ENCODE measurements around the gene SPAG5. TPM values are rescaled to one million over a fixed set of nuclear protein-coding genes. Genes with fewer than 3 reads are reported as not detected.

The SPAG5 gene
- total RNA-seq, 1 experiment from 2014 or later: 38.1 TPM

DNA sequence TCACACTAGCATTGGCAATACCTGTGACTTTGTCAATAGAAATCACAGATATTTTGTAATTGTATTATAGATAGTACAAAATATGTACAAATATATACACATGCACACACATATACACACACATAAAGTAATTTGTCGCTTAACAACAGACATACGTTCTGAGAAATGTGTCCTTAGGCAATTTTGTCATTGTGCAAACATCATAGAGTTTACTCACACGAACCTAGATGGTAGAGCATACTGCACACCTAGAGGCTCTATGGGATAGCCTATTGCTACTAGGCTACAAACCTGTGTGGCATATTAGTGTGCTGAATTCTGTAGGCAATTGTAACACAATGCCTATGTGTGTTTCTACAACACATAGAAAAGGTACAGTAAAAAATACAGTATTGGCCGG is 57.4 kb downstream of the SPAG5 start:
- Mint-ChIP-seq H3K4me1 (ENCODE audit: insufficient read depth, unreplicated experiment) (peaks cover 11% of the 10 kb centered on the region), H3K4me3 (ENCODE audit: unreplicated experiment) (no peak overlapping the region), H3K27ac (ENCODE audit: low read depth, unreplicated experiment) (no peak overlapping the region), H3K9me3 (ENCODE audit: unreplicated experiment) (no peaks in the 10 kb centered on the region), H3K36me3 (ENCODE audit: insufficient read depth, unreplicated experiment) (no peaks in the 10 kb centered on the region), H3K27me3 (ENCODE audit: insufficient read depth, unreplicated experiment) (peaks cover 12% of the 10 kb centered on the region)
- no peak for DNase-seq (ENCODE audit: unreplicated experiment)
- ChIA-PET POLR2A (interaction anchor here (1.0 to 1.4 kb wide), 2 partner anchors 46 to 49 kb away, joined by 3 to 4 read pairs; no protein-coding TSS in a partner anchor), CTCF (interaction anchor here (0.6 to 2.9 kb wide), 32 partner anchors 9 to 388 kb away, joined by 3 to 98 read pairs (median 4); partner anchors contain the start of genes FOXN1 and PIGS)
- intact Hi-C loops (cut with micrococcal nuclease): loop anchor here (5.0 to 10.0 kb wide), 2 partner anchors 207 to 309 kb away; partner anchors contain the start of genes IFT20 and TNFAIP1
- TF ChIP-seq CTCF (IDR thresholded peaks at IDR 0.05; ENCODE audit: unreplicated experiment): no peak
- BruUV-seq (replicated peaks): no TSS peak

DNA sequence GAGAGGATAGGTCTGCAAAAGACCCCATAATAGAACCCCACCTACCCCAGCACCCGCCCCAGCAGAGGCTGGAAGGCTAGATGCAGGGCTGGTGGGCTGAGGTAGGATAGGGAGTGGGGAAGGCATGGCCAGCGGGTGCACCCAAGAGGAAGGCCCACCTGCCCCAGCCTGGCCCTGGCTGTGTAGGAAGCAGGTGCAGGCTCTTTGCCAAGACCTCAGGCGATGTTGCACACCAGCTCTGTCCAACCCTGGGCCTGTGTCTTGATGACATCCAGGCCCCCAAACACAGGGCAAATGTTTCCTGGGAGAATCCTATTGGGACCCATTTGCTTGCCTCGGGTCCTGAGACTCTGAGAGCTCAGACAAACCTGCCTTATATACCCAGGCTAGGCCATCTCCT is 58.6 kb downstream of the SPAG5 start:
- ChIA-PET POLR2A (interaction anchor here (0.6 to 1.6 kb wide), 4 partner anchors 31 to 183 kb away, joined by 3 to 5 read pairs (median 4); partner anchors contain the start of genes PIGS and SPAG5), CTCF (interaction anchor here (0.6 to 2.9 kb wide), 29 partner anchors 10 to 814 kb away, joined by 3 to 98 read pairs (median 4); partner anchors contain the start of genes FOXN1, PIGS and SEBOX)
- Mint-ChIP-seq H3K9me3 (ENCODE audit: unreplicated experiment) (no peaks in the 10 kb centered on the region), H3K4me1 (ENCODE audit: insufficient read depth, unreplicated experiment) (peaks cover 5% of the 10 kb centered on the region), H3K4me3 (ENCODE audit: unreplicated experiment) (no peak overlapping the region), H3K27ac (ENCODE audit: low read depth, unreplicated experiment) (no peak overlapping the region), H3K36me3 (ENCODE audit: insufficient read depth, unreplicated experiment) (no peaks in the 10 kb centered on the region), H3K27me3 (ENCODE audit: insufficient read depth, unreplicated experiment) (peaks cover 12% of the 10 kb centered on the region)
- intact Hi-C loops (cut with micrococcal nuclease): loop anchor here (1.0 to 10.0 kb wide), 3 partner anchors 46 to 308 kb away; partner anchors contain the start of genes IFT20 and TNFAIP1
- no peak for TF ChIP-seq CTCF (IDR thresholded peaks at IDR 0.05; ENCODE audit: unreplicated experiment)
- no peak for DNase-seq (ENCODE audit: unreplicated experiment)
- BruUV-seq (replicated peaks): no TSS peak

DNA sequence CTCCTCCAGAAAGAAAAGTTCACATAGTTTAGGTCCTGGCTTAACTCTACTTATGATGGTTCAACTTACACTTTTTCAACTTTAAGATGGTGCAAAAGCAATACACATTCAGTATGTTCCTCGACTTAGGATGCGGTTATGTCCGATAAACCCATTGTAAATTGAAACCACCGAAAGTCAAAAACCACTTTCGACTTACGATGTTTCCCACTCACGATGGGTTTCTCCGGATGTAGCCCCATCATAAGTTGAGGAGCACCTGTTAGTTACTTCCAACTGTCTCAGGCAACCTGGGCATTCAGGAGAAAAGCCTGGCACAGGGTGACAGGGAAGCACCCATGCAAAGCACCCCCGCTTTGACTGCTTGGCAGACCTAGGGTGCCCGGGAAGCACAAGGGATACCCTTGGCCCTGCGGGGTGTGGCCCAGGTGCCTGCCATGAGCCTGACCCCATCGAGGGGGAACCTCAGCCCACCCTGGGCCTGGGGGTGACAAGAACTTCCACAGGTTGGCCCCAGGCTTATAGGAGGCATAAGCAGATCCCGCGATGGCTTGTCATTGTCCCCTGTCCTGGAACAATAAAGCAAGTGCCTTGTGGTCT is 60.4 kb downstream of the SPAG5 start:
- ChIA-PET POLR2A (interaction anchor here (0.6 to 1.7 kb wide), 2 partner anchors 31 to 299 kb away, joined by 3 to 8 read pairs; no protein-coding TSS in a partner anchor), CTCF (interaction anchor here (0.7 to 5.7 kb wide), 3 partner anchors 13 to 43 kb away, joined by 4 to 98 read pairs (median 49); no protein-coding TSS in a partner anchor)
- H3K36me3 Mint-ChIP-seq (ENCODE audit: insufficient read depth, unreplicated experiment): no peaks in the 10 kb centered on the region
- no peak overlapping the region for H3K27ac Mint-ChIP-seq (ENCODE audit: low read depth, unreplicated experiment)
- no peak overlapping the region for H3K4me3 Mint-ChIP-seq (ENCODE audit: unreplicated experiment)
- no peak for TF ChIP-seq CTCF (IDR thresholded peaks at IDR 0.05; ENCODE audit: unreplicated experiment)
- no TSS peak for BruUV-seq (replicated peaks)
- H3K4me1 Mint-ChIP-seq (ENCODE audit: insufficient read depth, unreplicated experiment): peaks cover 5% of the 10 kb centered on the region
- DNase-seq (ENCODE audit: unreplicated experiment): no peak
- intact Hi-C loops (cut with micrococcal nuclease): no loop called here
- no peaks in the 10 kb centered on the region for H3K9me3 Mint-ChIP-seq (ENCODE audit: unreplicated experiment)
- H3K27me3 Mint-ChIP-seq (ENCODE audit: insufficient read depth, unreplicated experiment): peaks cover 12% of the 10 kb centered on the region

- Mint-ChIP-seq H3K4me1 (ENCODE audit: insufficient read depth, unreplicated experiment) (peaks cover 14% of the 10 kb centered on the region), H3K4me3 (ENCODE audit: unreplicated experiment) (no peak overlapping the region), H3K9me3 (ENCODE audit: unreplicated experiment) (no peaks in the 10 kb centered on the region), H3K36me3 (ENCODE audit: insufficient read depth, unreplicated experiment) (no peaks in the 10 kb centered on the region), H3K27me3 (ENCODE audit: insufficient read depth, unreplicated experiment) (peaks cover 12% of the 10 kb centered on the region), H3K27ac (ENCODE audit: low read depth, unreplicated experiment) (no peak overlapping the region)
- BruUV-seq (replicated peaks): no TSS peak
- POLR2A ChIA-PET: interaction anchor here (1.7 kb wide), 1 partner anchor 30 kb away, joined by 8 read pairs; no protein-coding TSS in a partner anchor
- DNase-seq (ENCODE audit: unreplicated experiment): no peak
- intact Hi-C loops (cut with micrococcal nuclease): no loop called here
- TF ChIP-seq CTCF (IDR thresholded peaks at IDR 0.05; ENCODE audit: unreplicated experiment): no peak
- CTCF ChIA-PET: interaction anchor here (0.7 to 5.7 kb wide), 5 partner anchors 10 to 100 kb away, joined by 3 to 49 read pairs (median 3); no protein-coding TSS in a partner anchor
Observed at GRCh38 chr17:28537219-28537610, 61.6 kb downstream of the SPAG5 start.

All from MCF 10A (cell line).